NCI-H2107 treated with DMSO at 0.1 percent for 48 hours (cell line): ENCODE results near the gene DMRT2.

ENCODE experiments used
- DNase-seq: peaks from one replicate; lab custom pipeline; 2025; ENCODE audit not compliant: unreplicated experiment; lab: John Stamatoyannopoulos, UW

Gene DMRT2

DNA sequence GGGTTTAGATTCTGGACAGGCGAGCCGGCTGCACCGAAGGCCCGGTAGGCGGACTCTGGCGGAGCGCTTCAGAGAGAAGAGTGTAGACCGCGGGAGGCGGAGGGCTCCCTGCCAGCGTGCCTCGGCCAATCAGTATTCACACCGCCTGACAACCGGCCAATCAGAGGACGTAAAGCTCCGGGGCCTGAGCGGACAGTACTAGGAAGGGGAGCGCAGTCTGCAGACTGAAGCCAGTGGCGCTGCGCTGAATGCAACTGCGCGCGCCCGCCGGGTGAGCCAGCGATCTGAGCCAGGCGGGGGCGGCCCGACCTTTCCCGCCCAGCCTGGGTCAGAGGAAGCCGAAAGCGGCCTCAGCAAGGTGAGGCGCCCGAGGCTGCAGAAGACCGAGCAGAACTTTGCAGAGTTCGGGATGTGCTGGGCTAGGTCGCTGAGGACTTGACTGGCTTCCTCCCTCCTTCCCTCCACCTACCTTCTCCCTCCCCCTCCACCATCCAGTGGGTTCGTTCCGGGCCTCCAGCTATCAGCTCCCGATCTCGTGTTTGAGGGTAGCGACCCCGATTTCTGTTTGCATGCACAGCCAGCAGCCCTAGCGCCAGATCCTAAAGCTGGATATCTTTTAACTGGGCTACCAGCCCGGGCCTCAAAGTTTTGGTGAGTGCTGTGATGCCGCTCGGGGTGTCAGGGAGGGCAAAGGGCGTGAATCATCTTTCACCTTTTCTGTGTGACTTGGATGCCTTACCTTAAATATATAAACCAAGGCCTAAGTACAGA lies at the start of gene DMRT2:
Gene DMRT2, plus strand, starts transcription at position 233 of the 771 bp plus-strand sequence. CDS start 1,257 bp downstream, outside the sequence.
- peak; percentile 5 for DNase-seq

DNA sequence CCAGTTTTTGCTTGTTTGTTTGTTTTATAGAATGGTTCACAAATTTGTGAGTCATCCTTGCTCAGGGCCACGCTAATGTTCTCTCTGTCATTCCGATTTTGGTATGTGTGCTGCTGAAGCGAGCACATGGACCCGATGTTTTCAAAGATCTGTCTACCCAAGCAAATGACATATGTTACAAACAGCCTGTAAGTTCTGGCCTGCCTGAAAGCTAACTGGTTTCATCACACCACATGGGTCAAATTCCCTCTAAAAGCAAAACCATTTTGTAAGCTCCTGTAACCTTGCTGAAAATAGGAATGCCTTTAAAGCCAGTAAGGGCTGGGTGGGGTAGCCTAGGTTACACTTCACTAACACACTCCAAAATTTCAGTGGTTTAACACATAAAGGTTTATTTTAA lies 48.3 kb upstream of the DMRT2 start:
- DNase-seq, result no peak

DNA sequence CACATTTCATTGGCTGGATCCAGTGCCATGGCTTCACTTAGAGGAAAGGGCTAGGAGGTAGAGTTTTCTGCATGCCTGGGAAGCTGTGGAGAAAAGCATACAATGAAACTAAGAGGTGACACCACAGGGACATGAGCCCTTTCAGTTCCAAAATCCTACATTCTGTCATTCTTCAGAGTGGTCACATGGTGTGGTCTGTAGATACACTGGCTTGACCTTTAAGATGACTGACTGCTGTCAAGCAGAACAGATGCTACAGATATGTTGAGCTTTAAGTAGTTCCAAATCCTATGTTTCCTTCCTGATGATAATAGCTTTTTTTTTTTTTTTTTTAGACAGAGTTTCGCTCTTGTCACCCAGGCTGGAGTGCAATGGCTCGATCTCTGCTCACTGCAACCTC lies 47.5 kb upstream of the DMRT2 start:
- DNase-seq, result no peak

GRCh38 chr9:1005043-1005667 lies 45.0 kb upstream of the DMRT2 start:
- DNase-seq, result peak; percentile 5

GRCh38 chr9:1007312-1007711 lies 42.8 kb upstream of the DMRT2 start:
- DNase-seq, result no peak

DNA sequence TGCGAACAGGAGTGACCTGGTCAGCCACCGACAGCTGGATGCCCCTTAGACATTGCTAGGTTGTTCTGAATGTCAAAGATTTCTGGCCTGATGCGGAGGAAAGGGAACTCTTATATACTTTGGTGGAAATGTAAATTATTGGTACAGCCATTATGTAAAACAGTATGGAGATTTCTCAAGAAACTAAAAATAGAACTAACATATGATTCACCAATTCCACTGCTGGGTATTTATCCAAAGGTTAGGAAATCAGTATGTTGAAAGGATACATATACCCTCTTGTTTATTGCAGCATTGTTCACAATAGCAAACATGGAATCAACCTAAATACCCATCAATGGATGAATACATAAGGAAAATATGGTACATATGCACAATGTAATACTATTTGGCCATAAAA lies 41.9 kb upstream of the DMRT2 start:
- no peak for DNase-seq

DNA sequence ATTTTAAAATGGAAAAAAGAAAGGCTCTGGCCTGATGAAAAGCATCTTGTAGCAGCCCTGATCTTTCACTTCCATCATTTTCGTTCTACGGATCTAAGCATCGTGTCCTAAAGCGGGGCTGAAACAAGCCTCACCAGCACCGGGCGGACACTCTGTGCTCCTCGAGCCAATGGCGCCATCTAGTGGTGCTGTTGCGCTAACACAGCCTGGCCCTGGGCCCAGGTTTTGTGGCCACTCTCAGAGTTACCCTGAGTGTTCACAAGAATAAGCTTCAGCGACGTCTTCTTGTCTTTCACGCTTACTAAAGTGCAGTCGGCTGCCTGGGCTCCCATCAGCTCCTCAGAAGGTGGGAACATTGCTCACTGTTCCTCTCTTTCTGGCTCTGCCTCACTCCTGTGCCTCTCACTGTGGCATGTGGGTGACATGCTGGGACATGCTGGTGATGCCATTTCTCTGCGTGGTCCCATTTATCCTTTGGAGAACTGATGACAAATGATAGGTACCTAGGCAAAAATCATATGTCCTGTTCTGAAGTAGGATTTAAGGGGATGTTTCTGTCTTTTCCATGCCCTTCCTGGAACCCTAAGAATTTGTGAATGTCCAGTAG lies 41.0 kb upstream of the DMRT2 start:
- peak; percentile 48 for DNase-seq

DNA sequence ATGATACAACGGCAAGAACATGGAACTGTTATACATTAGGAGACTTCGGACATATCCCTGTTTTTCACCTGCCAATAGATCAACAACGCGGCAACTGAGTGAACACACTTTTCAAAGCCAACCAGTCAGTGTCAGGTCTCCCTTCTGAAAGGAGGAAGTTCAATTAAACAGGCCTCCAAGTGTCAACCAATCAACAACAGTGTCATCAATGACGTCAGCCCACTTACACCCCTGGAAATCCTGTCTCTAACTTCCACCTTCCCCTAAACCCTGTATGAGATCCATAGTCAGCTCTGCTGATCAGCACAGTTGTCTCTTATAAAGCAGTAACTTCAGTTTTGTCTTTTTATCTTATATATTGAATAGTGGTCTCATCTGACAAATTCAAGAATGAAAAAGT lies 37.1 kb upstream of the DMRT2 start:
- no peak for DNase-seq

GRCh38 chr9:1014225-1014624 lies 35.9 kb upstream of the DMRT2 start:
- no peak for DNase-seq

- DNase-seq, result no peak
These were observed 35.5 kb upstream of the DMRT2 start for GRCh38 chr9:1014640-1015039.

DNA sequence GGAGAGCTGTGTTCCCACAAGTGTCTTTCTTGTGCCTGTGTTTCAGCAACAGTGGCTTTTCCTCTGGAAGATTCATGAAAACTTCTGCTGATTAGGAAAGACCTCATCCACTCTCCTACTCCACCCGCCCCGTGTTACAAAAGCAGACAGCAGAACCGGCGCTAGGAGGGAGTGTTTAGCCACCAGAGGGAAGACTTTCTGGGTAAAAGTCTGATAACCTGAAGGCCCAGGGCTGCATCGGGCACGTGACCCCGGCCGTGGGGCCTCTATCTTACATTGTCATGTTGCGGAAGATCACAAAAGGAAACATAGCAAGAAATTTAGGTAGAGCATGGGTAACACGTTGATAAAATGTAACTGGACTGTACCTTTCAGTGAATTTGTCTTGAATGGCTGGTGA lies 32.0 kb upstream of the DMRT2 start:
- no peak for DNase-seq

- DNase-seq, result no peak
These were observed 26.0 kb upstream of the DMRT2 start for GRCh38 chr9:1024112-1024511.

DNA sequence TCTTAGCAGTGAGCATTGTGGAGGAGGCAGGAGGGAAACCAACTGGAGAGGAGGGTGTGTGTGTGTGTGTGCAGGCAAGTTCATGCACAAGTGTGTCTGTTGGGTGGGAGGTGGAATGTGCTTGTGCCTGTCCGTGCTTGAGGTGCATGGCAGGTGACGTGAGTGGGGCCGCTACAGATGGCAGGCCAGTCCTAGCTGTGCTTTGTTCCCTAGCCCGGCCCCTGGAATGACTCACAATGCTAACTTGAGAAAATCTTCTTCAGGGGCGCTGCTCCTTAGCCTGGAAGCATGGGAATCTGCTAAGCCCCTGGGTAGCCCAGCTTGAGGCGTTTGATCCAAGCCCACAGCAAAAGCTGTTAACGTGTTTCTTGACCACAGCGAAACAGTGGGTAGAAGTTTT lies 25.0 kb upstream of the DMRT2 start:
- DNase-seq, result no peak

GRCh38 chr9:1026219-1026618 lies 23.9 kb upstream of the DMRT2 start:
- DNase-seq, result no peak

DNA sequence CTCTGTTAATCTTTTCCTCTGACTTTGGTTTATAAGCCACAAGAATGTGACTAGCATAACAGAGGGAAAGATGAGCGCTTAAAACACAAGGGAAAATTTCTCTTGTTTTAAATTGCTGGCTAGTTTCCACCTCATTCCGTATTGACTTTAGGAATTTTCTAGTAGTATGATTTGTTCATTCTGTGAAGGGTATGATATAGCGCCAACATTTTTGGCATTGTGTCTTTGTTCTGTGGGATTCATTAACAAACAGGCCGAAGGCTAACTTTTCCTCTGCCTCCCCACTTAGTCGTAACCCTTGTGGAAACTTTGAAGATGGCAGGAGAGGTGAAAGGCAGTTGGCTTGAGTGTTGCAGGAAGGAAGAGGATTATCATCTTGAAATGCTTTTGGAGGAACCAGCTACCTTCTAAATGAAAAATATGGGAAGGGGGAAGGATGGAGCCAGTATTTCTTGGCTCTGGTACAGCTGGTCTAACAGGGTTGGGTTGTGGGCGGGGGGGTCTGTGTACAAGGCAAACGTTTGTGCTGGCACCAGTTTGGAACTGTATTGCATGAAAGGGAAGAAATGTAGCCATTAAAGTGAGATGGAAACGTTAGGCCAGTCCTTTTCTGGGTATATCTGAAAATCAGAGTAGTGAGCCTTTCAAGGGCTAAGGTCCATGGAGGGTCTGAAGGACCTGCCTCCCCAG lies 21.5 kb upstream of the DMRT2 start:
- DNase-seq, result no peak

DNA sequence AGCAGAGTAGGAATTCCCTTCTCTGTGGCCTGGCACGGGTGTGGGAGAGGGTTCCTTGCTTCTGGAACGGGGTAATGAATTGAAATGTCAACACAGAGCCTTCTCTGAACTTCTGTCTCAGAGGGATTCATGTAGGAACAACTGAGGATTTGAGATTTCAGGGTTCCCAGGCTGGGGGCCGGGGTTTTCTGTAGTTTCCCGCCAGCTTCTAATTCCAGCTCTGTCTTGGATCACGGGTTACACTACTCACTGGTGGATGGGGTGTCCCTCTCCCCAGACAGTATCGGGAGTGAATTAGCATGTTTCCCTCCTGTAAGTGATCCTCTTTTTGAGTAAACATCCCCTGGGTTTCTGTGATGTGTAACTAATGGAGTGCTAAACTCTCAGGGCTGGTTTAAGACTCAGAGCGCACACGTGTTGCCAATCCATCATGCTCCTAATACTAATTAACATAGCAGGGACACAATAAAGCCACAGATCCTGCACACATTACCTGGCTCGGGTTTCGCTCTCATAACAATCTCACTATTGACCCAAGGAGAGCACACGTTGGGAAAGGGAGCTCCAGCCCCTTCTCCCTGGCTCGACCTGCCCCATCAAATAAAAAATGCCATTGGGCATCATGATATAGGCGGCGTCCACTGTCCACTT lies 18.1 kb upstream of the DMRT2 start:
- no peak for DNase-seq

- DNase-seq, result no peak
These were observed 15.9 kb upstream of the DMRT2 start for GRCh38 chr9:1034271-1034670.

GRCh38 chr9:1039589-1039988 lies 10.6 kb upstream of the DMRT2 start:
- DNase-seq, result no peak

DNA sequence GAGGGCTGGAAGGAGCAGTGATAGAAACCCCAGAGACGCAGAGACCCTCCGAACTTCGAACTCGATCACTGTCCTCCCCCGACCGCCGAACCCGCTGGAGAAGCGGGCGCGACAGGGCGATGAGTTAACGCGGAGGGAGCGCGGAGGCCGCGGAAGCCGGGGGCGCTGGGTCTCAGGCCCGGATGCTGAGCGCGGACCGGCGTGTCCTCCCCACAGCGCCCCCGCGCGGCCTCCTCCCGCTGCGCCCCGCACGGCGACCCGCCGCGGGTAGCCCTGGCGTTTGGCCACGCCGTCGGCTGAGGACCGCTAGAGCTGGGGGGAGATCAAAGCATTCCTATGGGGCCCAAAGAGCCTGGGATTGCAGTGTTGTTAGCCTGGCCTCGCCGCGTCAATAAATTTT lies 7.7 kb upstream of the DMRT2 start:
- DNase-seq, result no peak

DNA sequence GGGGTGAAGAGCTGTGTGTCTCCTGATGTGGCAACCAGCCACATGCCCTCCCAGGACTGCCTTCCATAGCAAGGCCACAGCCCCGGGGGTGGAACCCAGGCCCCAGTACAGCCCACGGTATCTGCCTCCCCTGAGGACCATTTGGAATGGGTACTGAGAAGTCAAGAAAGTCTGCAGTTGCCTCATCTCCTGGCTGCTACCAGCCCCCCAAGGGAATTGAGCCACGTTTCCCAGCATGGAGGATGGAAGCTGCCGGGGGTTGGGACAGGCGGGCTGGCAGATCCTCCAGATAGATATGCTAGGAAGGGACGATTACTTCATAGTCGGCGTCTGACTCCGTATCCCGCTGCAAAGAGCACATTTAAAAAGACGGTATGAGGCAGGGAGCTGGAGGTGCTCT lies 5.5 kb upstream of the DMRT2 start:
- DNase-seq, result no peak
